Fibroblast of mammary gland (primary cell): ENCODE results near the gene FXYD1.

ENCODE experiments used
- DNase-seq: peaks from one replicate; pipeline ENCODE4 v3.0.0-alpha.2; 2010; ENCODE audit warnings: low read depth
- H3K4me3 ChIP-seq: 2 replicates; pipeline ENCODE4 v1.5.1; 2011; ENCODE audit warnings: low read depth, mild to moderate bottlenecking, low read length, moderate library complexity; ENCODE audit not compliant: control insufficient read depth
- TF ChIP-seq, protein P1 (sequence below): conservative IDR thresholded peaks from 2 replicates; pipeline ENCODE4 v1.5.1; 2011; ENCODE audit warnings: low read depth, low read length, inconsistent platforms; ENCODE audit not compliant: control insufficient read depth, insufficient read depth

FXYD1 gene

DNA sequence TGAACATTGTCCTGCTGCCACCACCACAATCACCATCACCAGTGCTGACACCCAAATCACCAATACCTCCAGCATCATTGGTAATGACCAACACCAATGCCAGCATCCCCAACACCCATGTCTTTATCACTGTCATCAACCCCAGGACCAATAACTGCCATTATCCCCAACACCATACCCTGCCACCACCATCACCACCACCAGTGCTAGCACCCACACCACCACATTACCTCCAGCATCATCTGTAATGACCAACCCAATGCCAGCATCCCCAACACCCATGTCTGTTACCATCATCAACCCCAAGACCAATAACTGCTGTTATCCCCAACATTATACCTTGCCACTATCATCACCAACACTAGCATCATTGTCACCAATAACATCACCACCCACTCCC, 6.4 kb upstream of the FXYD1 start:
- TF ChIP-seq, protein P1, sequence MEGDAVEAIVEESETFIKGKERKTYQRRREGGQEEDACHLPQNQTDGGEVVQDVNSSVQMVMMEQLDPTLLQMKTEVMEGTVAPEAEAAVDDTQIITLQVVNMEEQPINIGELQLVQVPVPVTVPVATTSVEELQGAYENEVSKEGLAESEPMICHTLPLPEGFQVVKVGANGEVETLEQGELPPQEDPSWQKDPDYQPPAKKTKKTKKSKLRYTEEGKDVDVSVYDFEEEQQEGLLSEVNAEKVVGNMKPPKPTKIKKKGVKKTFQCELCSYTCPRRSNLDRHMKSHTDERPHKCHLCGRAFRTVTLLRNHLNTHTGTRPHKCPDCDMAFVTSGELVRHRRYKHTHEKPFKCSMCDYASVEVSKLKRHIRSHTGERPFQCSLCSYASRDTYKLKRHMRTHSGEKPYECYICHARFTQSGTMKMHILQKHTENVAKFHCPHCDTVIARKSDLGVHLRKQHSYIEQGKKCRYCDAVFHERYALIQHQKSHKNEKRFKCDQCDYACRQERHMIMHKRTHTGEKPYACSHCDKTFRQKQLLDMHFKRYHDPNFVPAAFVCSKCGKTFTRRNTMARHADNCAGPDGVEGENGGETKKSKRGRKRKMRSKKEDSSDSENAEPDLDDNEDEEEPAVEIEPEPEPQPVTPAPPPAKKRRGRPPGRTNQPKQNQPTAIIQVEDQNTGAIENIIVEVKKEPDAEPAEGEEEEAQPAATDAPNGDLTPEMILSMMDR: no peak
- DNase-seq: no peak
- H3K4me3 ChIP-seq: no peak overlapping the region

DNA sequence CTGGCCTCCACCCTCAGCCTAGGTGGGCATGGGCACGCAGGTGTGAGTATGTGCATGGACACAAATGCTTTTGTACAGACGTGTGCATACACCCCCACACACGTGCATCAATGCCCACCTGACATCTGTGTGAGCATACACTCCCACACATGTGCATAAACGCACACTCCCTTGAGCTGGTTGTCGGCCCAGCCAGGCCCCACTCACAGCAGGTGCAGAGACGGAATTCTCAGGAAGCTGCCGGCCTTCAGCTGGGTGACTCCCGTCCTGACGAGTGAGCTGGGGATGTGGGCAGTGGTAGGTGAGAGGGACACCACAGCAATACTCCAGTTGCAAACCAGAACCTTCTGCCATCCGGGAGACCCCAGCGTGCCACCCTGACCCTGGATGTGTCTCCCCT, 4.8 kb upstream of the FXYD1 start:
- TF ChIP-seq, protein P1: no peak
- no peak for DNase-seq
- H3K4me3 ChIP-seq: no peak overlapping the region

DNA sequence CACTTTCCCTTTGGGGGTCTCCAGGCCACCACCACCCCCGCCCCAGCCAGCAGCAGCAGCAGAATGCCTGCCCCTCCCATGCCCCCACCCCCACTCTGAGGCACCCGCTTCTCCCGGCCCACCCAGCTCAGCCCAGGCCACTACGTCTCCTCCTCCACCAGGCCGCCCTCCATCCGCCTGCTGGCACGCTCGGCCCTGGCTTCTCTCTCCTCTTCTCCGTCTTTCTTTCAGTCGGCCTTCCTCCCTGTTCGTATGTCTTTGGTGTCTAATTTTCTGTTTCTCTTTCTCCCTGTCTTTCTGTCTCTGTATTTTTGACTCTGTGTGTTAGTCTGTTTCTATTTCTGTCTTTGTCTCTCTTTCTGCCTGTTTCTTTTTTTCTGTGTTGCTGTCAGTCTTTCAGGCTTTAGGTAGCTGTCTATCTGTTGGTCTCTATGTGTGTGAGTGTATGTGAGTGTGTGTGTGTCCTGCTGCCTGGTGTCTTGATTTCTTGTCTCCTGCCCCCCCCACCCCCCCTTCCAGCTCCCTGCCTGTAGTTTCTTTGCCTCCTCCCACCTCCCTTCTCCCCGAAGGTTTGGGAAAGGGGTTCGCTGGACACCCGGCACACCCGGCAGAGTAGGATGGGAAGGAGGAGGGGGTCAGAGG, 3.9 kb upstream of the FXYD1 start, which contains the start of gene LGI4:
Gene LGI4, minus strand, starts transcription at position 459 of the 642 bp plus-strand sequence. Its CDS starts 379 bp downstream, at position 80.
- H3K4me3 ChIP-seq: no peak within 1 kb of the TSS
- DNase-seq: no peak
- TF ChIP-seq, protein P1: no peak

DNA sequence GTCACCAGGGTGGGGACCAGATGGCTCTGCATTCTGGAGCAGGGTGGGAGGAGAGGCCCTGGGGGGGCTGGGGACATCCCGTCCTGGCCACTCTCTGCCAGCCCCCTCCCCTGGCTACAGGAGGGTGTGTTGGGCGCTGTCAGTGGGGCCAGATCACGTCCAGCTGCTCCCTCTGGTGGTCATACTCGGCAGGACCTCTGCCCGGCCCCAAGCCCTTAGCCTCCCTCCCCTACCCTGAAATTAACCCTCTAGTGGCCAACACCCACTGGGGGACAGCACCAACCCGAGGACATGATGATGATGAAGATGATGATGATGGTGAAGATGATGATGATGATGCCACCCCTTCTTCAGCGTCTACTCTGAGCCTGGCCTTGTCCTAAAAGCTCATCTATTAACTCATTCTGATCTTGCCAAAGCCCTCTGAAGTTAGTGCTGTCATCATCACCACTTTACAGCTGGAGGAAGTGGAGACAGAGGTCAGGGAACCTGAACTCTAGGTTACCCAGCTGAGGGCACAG, 3.2 kb upstream of the FXYD1 start:
- no peak overlapping the region for H3K4me3 ChIP-seq
- TF ChIP-seq, protein P1: peak; percentile 77
- peak; percentile 61 for DNase-seq

DNA sequence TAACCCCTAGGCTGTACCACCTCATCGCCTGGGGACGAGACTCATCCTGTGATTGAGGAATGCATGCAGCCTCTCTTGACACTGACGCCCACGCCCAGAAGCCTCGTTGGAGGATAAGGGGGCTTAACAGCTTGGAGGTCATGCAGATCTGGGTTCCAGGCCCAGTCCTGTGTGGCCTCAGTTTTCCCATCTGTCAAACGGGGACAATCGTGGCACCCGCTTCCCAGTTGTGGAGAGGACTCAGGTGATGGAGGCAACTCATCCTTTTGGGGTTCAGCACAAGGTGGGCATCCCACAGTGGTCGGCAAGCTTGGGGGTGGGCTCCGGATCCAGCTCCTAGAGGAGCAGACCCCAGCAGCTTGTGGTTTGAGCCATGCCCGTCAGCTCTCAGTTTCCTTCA, 2.4 kb upstream of the FXYD1 start:
- DNase-seq: no peak
- H3K4me3 ChIP-seq: no peak overlapping the region
- TF ChIP-seq, protein P1: no peak

DNA sequence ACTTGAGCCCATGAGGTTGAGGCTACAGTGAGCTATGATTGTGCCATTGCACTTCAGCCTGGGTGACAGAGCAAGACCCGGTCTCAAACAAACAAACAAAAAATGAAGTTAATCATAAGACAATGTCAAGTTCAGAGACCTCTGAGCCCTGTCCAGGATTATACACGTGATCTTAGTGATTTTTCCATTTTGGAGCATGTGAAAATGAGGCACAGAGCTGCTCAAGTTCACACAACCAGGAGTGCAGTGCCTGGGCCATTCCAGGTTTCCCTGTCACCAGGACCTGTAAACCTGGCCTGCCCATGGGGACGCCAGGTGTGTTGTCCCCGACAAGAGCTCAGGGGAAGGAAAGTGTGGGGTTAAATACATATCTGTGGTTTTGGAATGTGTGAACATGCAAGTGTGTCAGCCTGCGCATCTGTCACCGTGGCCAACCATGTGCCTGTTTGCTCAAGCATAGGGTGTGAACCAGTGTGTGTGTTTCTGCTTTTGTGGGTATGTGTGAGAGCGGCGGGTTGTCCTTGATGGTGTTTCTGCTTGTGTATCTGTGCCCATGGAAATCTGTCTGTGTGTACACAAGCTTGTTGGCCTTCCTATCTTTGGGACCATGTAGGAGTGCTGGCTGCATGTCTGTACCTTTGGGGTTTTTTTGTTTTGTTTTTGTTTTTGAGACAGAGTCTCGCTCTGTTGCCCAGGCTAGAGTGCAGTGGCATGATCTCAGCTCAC, 1.5 kb upstream of the FXYD1 start:
- TF ChIP-seq, protein P1: no peak
- no peak for DNase-seq
- H3K4me3 ChIP-seq: no peak overlapping the region
